Measurements from ENCODE around the gene NINJ2.

The NINJ2 gene

DNA sequence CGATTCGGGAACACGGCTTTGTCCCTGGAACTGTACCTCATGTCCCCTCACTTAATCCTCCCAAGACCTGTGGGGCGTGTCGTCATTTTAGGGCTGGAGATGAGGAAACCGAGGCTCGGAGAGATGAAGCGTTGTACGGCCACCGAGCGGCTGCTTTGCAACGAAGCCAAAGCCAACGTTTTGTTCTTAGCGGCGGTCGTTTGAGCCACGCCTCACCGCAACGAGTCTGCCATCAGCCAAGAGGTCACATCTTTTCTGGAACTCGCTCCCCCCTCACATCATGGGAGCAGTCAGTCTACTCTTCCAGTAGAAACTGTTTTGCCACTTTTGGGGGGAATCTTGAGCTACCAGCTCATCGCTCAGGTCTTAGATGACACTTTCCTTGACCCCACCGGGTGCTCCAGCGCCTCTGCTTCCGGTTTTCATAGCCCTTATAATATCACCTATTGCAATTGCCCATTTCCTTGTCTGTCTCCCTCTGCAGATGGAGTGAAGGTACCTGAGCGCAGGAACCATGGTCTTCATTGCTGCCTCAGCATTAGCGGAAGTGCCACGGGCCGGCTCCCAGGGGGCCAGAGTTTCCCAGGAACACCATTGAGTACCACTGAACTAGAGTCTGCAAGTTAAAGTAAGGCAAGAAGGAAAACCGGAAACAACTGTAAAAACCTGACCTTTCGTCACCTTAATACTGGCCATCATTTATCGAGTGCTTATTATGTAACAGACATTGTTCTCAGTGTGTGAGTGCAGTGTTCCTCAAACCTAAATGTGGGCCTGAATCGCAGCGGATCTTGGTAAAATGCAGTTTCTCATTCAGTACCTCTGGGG is 19.6 kb downstream of the NINJ2 start:
- TF ChIP-seq, protein P1, sequence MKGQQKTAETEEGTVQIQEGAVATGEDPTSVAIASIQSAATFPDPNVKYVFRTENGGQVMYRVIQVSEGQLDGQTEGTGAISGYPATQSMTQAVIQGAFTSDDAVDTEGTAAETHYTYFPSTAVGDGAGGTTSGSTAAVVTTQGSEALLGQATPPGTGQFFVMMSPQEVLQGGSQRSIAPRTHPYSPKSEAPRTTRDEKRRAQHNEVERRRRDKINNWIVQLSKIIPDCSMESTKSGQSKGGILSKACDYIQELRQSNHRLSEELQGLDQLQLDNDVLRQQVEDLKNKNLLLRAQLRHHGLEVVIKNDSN (IDR thresholded peaks at IDR 0.05), result no peak
- TF ChIP-seq CEBPB (IDR thresholded peaks at IDR 0.05) (no peak), EP300 (IDR thresholded peaks at IDR 0.05; ENCODE audit: borderline replicate concordance) (no peak), ZBTB7A (IDR thresholded peaks at IDR 0.05; ENCODE audit: low read depth) (no peak), TEAD4 (IDR thresholded peaks at IDR 0.05) (no peak), EGR1 (IDR thresholded peaks at IDR 0.05) (no peak), RAD21 (IDR thresholded peaks at IDR 0.05; ENCODE audit: low read depth) (no peak), TAF1 (IDR thresholded peaks at IDR 0.05; ENCODE audit: low read depth) (no peak), TCF12 (IDR thresholded peaks at IDR 0.05; ENCODE audit: low read depth) (no peak)
- TF ChIP-seq, protein P2, sequence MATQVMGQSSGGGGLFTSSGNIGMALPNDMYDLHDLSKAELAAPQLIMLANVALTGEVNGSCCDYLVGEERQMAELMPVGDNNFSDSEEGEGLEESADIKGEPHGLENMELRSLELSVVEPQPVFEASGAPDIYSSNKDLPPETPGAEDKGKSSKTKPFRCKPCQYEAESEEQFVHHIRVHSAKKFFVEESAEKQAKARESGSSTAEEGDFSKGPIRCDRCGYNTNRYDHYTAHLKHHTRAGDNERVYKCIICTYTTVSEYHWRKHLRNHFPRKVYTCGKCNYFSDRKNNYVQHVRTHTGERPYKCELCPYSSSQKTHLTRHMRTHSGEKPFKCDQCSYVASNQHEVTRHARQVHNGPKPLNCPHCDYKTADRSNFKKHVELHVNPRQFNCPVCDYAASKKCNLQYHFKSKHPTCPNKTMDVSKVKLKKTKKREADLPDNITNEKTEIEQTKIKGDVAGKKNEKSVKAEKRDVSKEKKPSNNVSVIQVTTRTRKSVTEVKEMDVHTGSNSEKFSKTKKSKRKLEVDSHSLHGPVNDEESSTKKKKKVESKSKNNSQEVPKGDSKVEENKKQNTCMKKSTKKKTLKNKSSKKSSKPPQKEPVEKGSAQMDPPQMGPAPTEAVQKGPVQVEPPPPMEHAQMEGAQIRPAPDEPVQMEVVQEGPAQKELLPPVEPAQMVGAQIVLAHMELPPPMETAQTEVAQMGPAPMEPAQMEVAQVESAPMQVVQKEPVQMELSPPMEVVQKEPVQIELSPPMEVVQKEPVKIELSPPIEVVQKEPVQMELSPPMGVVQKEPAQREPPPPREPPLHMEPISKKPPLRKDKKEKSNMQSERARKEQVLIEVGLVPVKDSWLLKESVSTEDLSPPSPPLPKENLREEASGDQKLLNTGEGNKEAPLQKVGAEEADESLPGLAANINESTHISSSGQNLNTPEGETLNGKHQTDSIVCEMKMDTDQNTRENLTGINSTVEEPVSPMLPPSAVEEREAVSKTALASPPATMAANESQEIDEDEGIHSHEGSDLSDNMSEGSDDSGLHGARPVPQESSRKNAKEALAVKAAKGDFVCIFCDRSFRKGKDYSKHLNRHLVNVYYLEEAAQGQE (IDR thresholded peaks at IDR 0.05; ENCODE audit: low read depth), result no peak

DNA sequence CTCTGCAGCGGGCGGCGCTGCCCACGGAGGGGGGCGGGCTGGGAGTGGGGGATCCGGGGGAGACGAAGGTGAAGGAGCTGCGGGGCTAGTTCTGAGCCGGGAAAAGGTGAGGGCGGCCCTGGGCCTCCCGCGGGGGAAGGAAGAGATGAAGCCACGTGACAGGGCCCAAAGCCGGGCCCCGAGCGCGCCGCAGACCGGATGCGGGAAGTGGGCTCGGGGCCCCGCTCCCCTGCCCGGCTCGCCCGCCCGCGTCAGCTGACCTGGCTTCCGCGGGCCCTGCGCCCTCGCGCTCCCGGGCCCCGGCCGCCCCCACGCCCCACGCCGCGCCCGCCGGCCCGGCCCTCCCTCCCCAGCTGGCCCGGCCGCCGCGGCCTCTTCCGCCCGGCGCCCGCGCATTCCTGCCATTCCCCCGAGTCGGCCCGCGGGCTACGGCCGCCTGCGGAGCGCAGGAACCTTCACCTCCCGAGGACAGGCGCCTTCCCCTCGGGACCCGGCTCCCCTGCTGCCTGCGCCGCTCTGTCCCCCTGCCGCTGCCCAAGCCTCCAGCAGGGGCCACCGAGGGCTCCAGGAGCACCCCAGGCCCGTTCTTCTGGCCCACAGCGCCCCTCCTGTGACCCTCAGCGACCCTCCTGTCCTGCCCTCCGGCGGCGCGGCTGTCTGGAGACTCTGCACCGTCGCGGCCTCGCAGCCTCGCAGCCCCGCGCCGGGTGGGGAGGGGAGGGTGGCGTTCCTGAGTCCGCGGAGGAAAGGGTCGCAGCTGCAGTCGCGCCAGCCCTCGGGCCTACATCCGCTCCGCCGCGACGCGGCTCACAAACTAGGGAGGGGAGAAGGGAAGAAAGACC is 20.4 kb downstream of the NINJ2 start:
- peak; percentile 32; the same call in 1 of the 2 replicates for TF ChIP-seq TEAD4 (IDR thresholded peaks at IDR 0.05)
- TF ChIP-seq, protein P1 (IDR thresholded peaks at IDR 0.05), result peak; percentile 59; the same call in 1 of the 2 replicates
- TF ChIP-seq YY1 (IDR thresholded peaks at IDR 0.05; ENCODE audit: low read depth), result no peak
- no peak for TF ChIP-seq CREB1 (IDR thresholded peaks at IDR 0.05; ENCODE audit: low read depth)
- no peak for TF ChIP-seq ZBTB7A (IDR thresholded peaks at IDR 0.05; ENCODE audit: low read depth)
- no peak for TF ChIP-seq FOXM1 (IDR thresholded peaks at IDR 0.05; ENCODE audit: borderline replicate concordance, low read depth)
- TF ChIP-seq, protein P2 (IDR thresholded peaks at IDR 0.05; ENCODE audit: low read depth), result no peak
- no peak for TF ChIP-seq TCF12 (IDR thresholded peaks at IDR 0.05; ENCODE audit: low read depth)

DNA sequence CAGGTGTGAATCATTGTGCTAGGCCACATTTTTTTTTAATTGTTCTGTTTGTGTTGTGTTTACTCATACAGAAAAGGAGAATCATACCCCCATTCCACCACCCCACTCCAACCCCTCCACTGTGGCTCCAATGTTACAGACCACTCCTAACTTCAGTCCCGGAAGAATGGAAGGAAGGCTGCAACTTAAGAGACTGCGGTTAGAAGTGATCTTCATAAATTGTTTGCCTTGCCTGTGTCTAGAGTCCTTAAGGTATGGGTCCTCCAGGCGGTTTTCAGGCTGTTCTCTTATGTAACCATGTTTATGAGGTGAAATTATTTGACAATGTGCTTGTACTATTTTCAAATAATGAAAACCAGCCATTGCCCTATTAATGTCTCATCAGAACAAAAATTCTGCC is 22.5 kb downstream of the NINJ2 start:
- TF ChIP-seq ZBTB7A (IDR thresholded peaks at IDR 0.05; ENCODE audit: low read depth) (no peak), YY1 (IDR thresholded peaks at IDR 0.05; ENCODE audit: low read depth) (no peak), RAD21 (IDR thresholded peaks at IDR 0.05; ENCODE audit: low read depth) (no peak), EP300 (IDR thresholded peaks at IDR 0.05; ENCODE audit: borderline replicate concordance) (no peak), TCF12 (IDR thresholded peaks at IDR 0.05; ENCODE audit: low read depth) (no peak), NFIC (IDR thresholded peaks at IDR 0.05) (no peak), CEBPB (IDR thresholded peaks at IDR 0.05) (no peak), TEAD4 (IDR thresholded peaks at IDR 0.05) (no peak), TAF1 (IDR thresholded peaks at IDR 0.05; ENCODE audit: low read depth) (no peak), CREB1 (IDR thresholded peaks at IDR 0.05; ENCODE audit: low read depth) (no peak), FOXM1 (IDR thresholded peaks at IDR 0.05; ENCODE audit: borderline replicate concordance, low read depth) (no peak), EGR1 (IDR thresholded peaks at IDR 0.05) (no peak)
- TF ChIP-seq, protein P1 (IDR thresholded peaks at IDR 0.05), result no peak
- TF ChIP-seq, protein P2 (IDR thresholded peaks at IDR 0.05; ENCODE audit: low read depth), result no peak
- TF ChIP-seq, protein P3, sequence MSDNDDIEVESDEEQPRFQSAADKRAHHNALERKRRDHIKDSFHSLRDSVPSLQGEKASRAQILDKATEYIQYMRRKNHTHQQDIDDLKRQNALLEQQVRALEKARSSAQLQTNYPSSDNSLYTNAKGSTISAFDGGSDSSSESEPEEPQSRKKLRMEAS (IDR thresholded peaks at IDR 0.05), result no peak

Data from Ishikawa (cell line).